ENCODE results near the gene SFXN5. TPM values are rescaled to one million over a fixed set of nuclear protein-coding genes. Genes with fewer than 3 reads are reported as not detected.
A peak's percentile ranks its signal among the peaks of the same experiment; 100 is the strongest.

The SFXN5 gene
- total and polyA plus RNA-seq, 7 donors: 5.1 to 17.1 (median 12.2) TPM

- WGBS, 3 donors: 3 to 4% (median 3%) methylated on average over 52 to 61 of the region's 61 CpGs
- H3K27me3 ChIP-seq (ENCODE audit: insufficient read depth in 3 of 3, low read length in 2 of 3): peaks cover 0 to 99% (median 51%) of the 10 kb centered on the region in 3 donors
- intact Hi-C loops (cut with DNase I): no loop called here
- H3K36me3 ChIP-seq (ENCODE audit: insufficient read depth in 1 of 2, low read depth in 1 of 2): no peaks in the 10 kb centered on the region
- peak; percentile 24 to 47 (median 38) for ATAC-seq
- no peak for DNase-seq
- no peak overlapping the region for H3K27ac ChIP-seq
- peaks cover 18% of the 10 kb centered on the region for H3K4me1 ChIP-seq
- no peak overlapping the region for H3K4me3 ChIP-seq
- no peaks in the 10 kb centered on the region for H3K9me3 ChIP-seq
- TF ChIP-seq, protein P1, sequence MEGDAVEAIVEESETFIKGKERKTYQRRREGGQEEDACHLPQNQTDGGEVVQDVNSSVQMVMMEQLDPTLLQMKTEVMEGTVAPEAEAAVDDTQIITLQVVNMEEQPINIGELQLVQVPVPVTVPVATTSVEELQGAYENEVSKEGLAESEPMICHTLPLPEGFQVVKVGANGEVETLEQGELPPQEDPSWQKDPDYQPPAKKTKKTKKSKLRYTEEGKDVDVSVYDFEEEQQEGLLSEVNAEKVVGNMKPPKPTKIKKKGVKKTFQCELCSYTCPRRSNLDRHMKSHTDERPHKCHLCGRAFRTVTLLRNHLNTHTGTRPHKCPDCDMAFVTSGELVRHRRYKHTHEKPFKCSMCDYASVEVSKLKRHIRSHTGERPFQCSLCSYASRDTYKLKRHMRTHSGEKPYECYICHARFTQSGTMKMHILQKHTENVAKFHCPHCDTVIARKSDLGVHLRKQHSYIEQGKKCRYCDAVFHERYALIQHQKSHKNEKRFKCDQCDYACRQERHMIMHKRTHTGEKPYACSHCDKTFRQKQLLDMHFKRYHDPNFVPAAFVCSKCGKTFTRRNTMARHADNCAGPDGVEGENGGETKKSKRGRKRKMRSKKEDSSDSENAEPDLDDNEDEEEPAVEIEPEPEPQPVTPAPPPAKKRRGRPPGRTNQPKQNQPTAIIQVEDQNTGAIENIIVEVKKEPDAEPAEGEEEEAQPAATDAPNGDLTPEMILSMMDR (IDR thresholded peaks at IDR 0.05): no peak
Measured at GRCh38 chr2:72924353-72925240, 146.9 kb downstream of the SFXN5 start.

- WGBS, 3 donors: 7 to 15% (median 8%) methylated on average over 20 to 36 of the region's 36 CpGs
- peak in 2 of 4 donors; percentile 10 to 19 for ATAC-seq
- TF ChIP-seq, protein P1 (IDR thresholded peaks at IDR 0.05): no peak
- Histone ChIP-seq H3K4me1 (peaks cover 19% of the 10 kb centered on the region), H3K27ac (no peak overlapping the region), H3K4me3 (no peak overlapping the region), H3K27me3 (ENCODE audit: insufficient read depth in 3 of 3, low read length in 2 of 3) (peaks cover 0 to 98% (median 57%) of the 10 kb centered on the region in 3 donors), H3K36me3 (ENCODE audit: insufficient read depth in 1 of 2, low read depth in 1 of 2) (no peaks in the 10 kb centered on the region), H3K9me3 (no peaks in the 10 kb centered on the region)
- DNase-seq: no peak
- intact Hi-C loops (cut with DNase I): no loop called here
Measured at GRCh38 chr2:72923833-72924352, 147.6 kb downstream of the SFXN5 start.

GRCh38 chr2:72921853-72922252 is 149.7 kb downstream of the SFXN5 start:
- intact Hi-C loops (cut with DNase I): no loop called here
- peaks cover 31% of the 10 kb centered on the region for H3K4me1 ChIP-seq
- TF ChIP-seq, protein P1 (IDR thresholded peaks at IDR 0.05): no peak
- H3K27ac ChIP-seq: no peak overlapping the region
- no peaks in the 10 kb centered on the region for H3K36me3 ChIP-seq (ENCODE audit: insufficient read depth in 1 of 2, low read depth in 1 of 2)
- no peaks in the 10 kb centered on the region for H3K9me3 ChIP-seq
- ATAC-seq: no peak
- H3K4me3 ChIP-seq: no peak overlapping the region
- 90 to 95% (median 93%) methylated on average over 1 of the region's 1 CpG for WGBS, 3 donors
- peaks cover 0 to 98% (median 74%) of the 10 kb centered on the region in 3 donors for H3K27me3 ChIP-seq (ENCODE audit: insufficient read depth in 3 of 3, low read length in 2 of 3)
- DNase-seq: no peak

DNA sequence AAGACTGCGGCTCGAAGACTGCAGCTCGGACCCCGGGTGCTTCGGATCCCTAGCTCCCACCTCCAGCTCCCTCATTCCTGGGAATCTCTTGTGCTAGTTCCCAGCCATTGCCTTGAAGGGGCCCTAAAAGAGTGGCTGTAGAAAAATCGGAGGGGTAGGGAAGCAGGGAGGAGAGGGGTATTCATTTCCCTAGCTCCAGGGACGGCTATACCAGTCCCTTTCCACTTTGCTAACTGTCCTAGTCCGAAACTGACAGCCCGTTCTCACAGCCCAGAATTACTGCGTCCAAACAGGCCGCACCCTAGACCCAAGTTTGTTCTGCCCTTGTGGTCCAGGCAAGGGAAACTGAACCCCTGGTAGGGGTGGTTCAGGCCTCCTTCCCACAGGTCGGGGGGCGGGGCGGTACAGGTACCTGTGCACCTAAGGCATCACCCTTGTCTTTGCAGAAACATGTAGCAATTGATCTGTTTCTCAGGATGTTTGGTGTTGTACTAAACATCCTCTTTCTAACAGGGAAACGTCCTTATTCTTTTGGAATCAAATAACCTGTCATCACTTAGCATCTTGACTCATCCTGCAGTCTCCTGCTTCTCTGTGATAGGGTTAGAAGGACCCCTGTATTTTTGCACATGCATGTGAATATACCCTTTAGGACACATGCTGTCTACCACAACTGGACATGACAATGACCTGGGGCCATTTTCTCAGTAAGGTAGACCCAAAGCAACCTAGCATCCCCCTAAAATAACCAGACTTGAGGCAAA is 150.2 kb downstream of the SFXN5 start:
- WGBS, 3 donors: 29 to 46% (median 42%) methylated on average over 15 of the region's 15 CpGs
- H3K9me3 ChIP-seq: no peaks in the 10 kb centered on the region
- TF ChIP-seq, protein P1 (IDR thresholded peaks at IDR 0.05): no peak
- peaks cover 37% of the 10 kb centered on the region for H3K4me1 ChIP-seq
- peaks cover 0 to 98% (median 78%) of the 10 kb centered on the region in 3 donors for H3K27me3 ChIP-seq (ENCODE audit: insufficient read depth in 3 of 3, low read length in 2 of 3)
- DNase-seq (no peak), ATAC-seq (no peak)
- H3K27ac ChIP-seq: no peak overlapping the region
- no peaks in the 10 kb centered on the region for H3K36me3 ChIP-seq (ENCODE audit: insufficient read depth in 1 of 2, low read depth in 1 of 2)
- no peak overlapping the region for H3K4me3 ChIP-seq
- intact Hi-C loops (cut with DNase I): no loop called here

All from psoas muscle (tissue), 8 donors.